ENCODE results near the gene TAF8.

DNA sequence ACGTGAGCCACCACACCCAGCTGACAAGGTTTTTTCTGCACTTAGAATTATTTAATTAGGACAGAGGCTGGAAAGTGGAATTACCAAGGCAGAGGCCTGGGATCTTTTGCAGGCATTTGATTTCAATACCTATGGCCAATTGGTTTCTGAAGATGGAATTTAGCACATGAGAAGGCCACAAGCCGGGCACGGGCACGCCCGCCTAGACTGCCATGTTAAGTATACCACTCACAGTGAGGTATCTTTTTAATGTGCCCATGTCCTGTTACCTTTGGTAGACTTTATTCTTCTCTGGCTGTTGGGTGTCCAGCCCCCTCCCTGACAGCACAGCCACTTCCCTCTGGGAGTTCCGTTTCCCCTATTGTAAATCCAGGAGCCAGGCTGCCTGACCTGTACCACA, 18.0 kb upstream of the TAF8 start:
- TF ChIP-seq, protein P1, sequence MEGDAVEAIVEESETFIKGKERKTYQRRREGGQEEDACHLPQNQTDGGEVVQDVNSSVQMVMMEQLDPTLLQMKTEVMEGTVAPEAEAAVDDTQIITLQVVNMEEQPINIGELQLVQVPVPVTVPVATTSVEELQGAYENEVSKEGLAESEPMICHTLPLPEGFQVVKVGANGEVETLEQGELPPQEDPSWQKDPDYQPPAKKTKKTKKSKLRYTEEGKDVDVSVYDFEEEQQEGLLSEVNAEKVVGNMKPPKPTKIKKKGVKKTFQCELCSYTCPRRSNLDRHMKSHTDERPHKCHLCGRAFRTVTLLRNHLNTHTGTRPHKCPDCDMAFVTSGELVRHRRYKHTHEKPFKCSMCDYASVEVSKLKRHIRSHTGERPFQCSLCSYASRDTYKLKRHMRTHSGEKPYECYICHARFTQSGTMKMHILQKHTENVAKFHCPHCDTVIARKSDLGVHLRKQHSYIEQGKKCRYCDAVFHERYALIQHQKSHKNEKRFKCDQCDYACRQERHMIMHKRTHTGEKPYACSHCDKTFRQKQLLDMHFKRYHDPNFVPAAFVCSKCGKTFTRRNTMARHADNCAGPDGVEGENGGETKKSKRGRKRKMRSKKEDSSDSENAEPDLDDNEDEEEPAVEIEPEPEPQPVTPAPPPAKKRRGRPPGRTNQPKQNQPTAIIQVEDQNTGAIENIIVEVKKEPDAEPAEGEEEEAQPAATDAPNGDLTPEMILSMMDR (IDR thresholded peaks at IDR 0.05): no peak
- TF ChIP-seq POLR2A (IDR thresholded peaks at IDR 0.05): no peak
